Measurements from ENCODE around the gene MARCHF10. TPM values are rescaled to one million over a fixed set of nuclear protein-coding genes. Genes with fewer than 3 reads are reported as not detected.

MARCHF10 gene
- total and polyA plus RNA-seq, 2 of the 13 experiments (the other 11 are each of a cell fraction or from before 2014, with no cell fraction given) = not detected

GRCh38 chr17:62857526-62857925, 49.4 kb upstream of the MARCHF10 start:
- FAIRE-seq = no peak
- DNase-seq (ENCODE audit: low spot score) = no peak
- no peaks in the 10 kb centered on the region for H3K4me1 ChIP-seq (ENCODE audit: insufficient read depth, low read length)
- no peak overlapping the region for H3K9ac ChIP-seq (ENCODE audit: insufficient read depth, low read depth, low read length)
- no peaks in the 10 kb centered on the region for H4K20me1 ChIP-seq (ENCODE audit: insufficient read depth, low read length)
- H3K9me3 ChIP-seq (ENCODE audit: low read length) = no peaks in the 10 kb centered on the region
- no peak overlapping the region for H3K4me2 ChIP-seq (ENCODE audit: low read depth, low read length)
- in situ Hi-C loops (cut with HindIII; ENCODE audit: extremely low pct_ligation_motif_present, low pct_unique_long_range_greater_than_20kb) (no loop called here), intact Hi-C loops (cut with micrococcal nuclease; ENCODE audit: unreplicated experiment) (no loop called here)
- whole genome bisulfite sequencing (ENCODE audit: low lambda C conversion rate) = 24% methylated on average over 6 of the region's 6 CpGs
- no peaks in the 10 kb centered on the region for H3K79me2 ChIP-seq (ENCODE audit: insufficient read depth, low read length)
- no TSS peak for BruUV-seq (replicated peaks)
- CTCF ChIA-PET (ENCODE audit: low intra/inter-chr PET ratio, low total read pairs) = no interaction called here
- peaks cover 0 to 23% of the 10 kb centered on the region in 2 experiments; a peak in 2 of 5 replicates for H3K27me3 ChIP-seq (ENCODE audit: control insufficient read depth in 1 of 2, insufficient read depth in 2 of 2, low read length in 2 of 2)
- no peaks in the 10 kb centered on the region for H3K36me3 ChIP-seq (replicated peaks in 1 of 2; ENCODE audit: control insufficient read depth in 1 of 2, insufficient read depth in 2 of 2, low read length in 2 of 2)
- H3K4me3 ChIP-seq (replicated peaks in 1 of 3; ENCODE audit: insufficient read depth in 1 of 3, low read depth in 2 of 3, low read length in 3 of 3) = no peak overlapping the region
- ATAC-seq = no peak
- no peak overlapping the region for H2AFZ ChIP-seq (ENCODE audit: low read length)
- H3K27ac ChIP-seq (ENCODE audit: extremely low read length, insufficient read depth, low read length) = no peak overlapping the region
- POLR2A ChIA-PET = no interaction called here
- TF ChIP-seq POLR2AphosphoS5 (IDR thresholded peaks at IDR 0.05; ENCODE audit: low read depth, low read length) (no peak), GPBP1L1 (CRISPR knock-in tag; IDR thresholded peaks at IDR 0.05) (no peak), HMGA1 (CRISPR knock-in tag; conservative IDR thresholded peaks at IDR 0.05) (no peak), HINFP (CRISPR knock-in tag; IDR thresholded peaks at IDR 0.05; ENCODE audit: low read depth) (no peak), ZNF878 (CRISPR knock-in tag; IDR thresholded peaks at IDR 0.05) (no peak), JARID2 (CRISPR knock-in tag; IDR thresholded peaks at IDR 0.05; ENCODE audit: insufficient replicate concordance) (no peak), DPF2 (CRISPR knock-in tag; IDR thresholded peaks at IDR 0.05; ENCODE audit: borderline replicate concordance, low read depth) (no peak), ZNF607 (CRISPR knock-in tag; IDR thresholded peaks at IDR 0.05; ENCODE audit: borderline replicate concordance) (no peak), SP2 (CRISPR knock-in tag; IDR thresholded peaks at IDR 0.05) (no peak), HNRNPK (IDR thresholded peaks at IDR 0.05; ENCODE audit: low read depth, low read length, poor library complexity, severe bottlenecking) (no peak), THAP8 (CRISPR knock-in tag; IDR thresholded peaks at IDR 0.05; ENCODE audit: borderline replicate concordance) (no peak), ZNF567 (CRISPR knock-in tag; IDR thresholded peaks at IDR 0.05; ENCODE audit: borderline replicate concordance) (no peak), TAF1 (CRISPR knock-in tag; IDR thresholded peaks at IDR 0.05) (no peak), SMAD1 (CRISPR knock-in tag; IDR thresholded peaks at IDR 0.05; ENCODE audit: borderline replicate concordance, low read depth) (no peak), ZNF441 (CRISPR knock-in tag; IDR thresholded peaks at IDR 0.05; ENCODE audit: borderline replicate concordance) (no peak), ZFP36L2 (CRISPR knock-in tag; IDR thresholded peaks at IDR 0.05) (no peak)
- TF ChIP-seq, protein P1, sequence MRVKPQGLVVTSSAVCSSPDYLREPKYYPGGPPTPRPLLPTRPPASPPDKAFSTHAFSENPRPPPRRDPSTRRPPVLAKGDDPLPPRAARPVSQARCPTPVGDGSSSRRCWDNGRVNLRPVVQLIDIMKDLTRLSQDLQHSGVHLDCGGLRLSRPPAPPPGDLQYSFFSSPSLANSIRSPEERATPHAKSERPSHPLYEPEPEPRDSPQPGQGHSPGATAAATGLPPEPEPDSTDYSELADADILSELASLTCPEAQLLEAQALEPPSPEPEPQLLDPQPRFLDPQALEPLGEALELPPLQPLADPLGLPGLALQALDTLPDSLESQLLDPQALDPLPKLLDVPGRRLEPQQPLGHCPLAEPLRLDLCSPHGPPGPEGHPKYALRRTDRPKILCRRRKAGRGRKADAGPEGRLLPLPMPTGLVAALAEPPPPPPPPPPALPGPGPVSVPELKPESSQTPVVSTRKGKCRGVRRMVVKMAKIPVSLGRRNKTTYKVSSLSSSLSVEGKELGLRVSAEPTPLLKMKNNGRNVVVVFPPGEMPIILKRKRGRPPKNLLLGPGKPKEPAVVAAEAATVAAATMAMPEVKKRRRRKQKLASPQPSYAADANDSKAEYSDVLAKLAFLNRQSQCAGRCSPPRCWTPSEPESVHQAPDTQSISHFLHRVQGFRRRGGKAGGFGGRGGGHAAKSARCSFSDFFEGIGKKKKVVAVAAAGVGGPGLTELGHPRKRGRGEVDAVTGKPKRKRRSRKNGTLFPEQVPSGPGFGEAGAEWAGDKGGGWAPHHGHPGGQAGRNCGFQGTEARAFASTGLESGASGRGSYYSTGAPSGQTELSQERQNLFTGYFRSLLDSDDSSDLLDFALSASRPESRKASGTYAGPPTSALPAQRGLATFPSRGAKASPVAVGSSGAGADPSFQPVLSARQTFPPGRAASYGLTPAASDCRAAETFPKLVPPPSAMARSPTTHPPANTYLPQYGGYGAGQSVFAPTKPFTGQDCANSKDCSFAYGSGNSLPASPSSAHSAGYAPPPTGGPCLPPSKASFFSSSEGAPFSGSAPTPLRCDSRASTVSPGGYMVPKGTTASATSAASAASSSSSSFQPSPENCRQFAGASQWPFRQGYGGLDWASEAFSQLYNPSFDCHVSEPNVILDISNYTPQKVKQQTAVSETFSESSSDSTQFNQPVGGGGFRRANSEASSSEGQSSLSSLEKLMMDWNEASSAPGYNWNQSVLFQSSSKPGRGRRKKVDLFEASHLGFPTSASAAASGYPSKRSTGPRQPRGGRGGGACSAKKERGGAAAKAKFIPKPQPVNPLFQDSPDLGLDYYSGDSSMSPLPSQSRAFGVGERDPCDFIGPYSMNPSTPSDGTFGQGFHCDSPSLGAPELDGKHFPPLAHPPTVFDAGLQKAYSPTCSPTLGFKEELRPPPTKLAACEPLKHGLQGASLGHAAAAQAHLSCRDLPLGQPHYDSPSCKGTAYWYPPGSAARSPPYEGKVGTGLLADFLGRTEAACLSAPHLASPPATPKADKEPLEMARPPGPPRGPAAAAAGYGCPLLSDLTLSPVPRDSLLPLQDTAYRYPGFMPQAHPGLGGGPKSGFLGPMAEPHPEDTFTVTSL (CRISPR knock-in tag; IDR thresholded peaks at IDR 0.05; ENCODE audit: borderline replicate concordance) = no peak
